H9 (cell line): ENCODE measurements around the gene LTF. TPM values are rescaled to one million over a fixed set of nuclear protein-coding genes. Genes with fewer than 3 reads are reported as not detected.

Source experiments
- DNase-seq: peaks from one replicate; pipeline ENCODE4 v3.0.0-alpha.2; 2017
- H2AFZ ChIP-seq: one replicate; pipeline ENCODE4 v1.6.1; 2013; ENCODE audit warnings: mild to moderate bottlenecking, low read length, control low read depth, moderate library complexity
- H2AK5ac ChIP-seq: 2 replicates; pipeline ENCODE4 v1.6.1; 2013; ENCODE audit warnings: low read length, control low read depth, mixed read lengths; ENCODE audit not compliant: insufficient read length
- H2BK120ac ChIP-seq: one replicate; pipeline ENCODE4 v1.6.1; 2013; ENCODE audit warnings: low read depth, mild to moderate bottlenecking, low read length, control low read depth, inconsistent platforms; ENCODE audit not compliant: poor library complexity, severe bottlenecking
- H2BK12ac ChIP-seq: 2 replicates; pipeline ENCODE4 v1.6.1; 2013; ENCODE audit warnings: low read length, control low read depth, mixed read lengths, low read depth; ENCODE audit not compliant: insufficient read length
- H2BK15ac ChIP-seq: 2 replicates; pipeline ENCODE4 v1.6.1; 2013; ENCODE audit warnings: low read depth, low read length, control low read depth
- H2BK20ac ChIP-seq: one replicate; pipeline ENCODE4 v1.6.1; 2013; ENCODE audit warnings: low read depth, mild to moderate bottlenecking, low read length, control low read depth, inconsistent platforms; ENCODE audit not compliant: poor library complexity, severe bottlenecking
- H2BK5ac ChIP-seq: 2 replicates; pipeline ENCODE4 v1.6.1; 2013; ENCODE audit warnings: low read length, control low read depth, mixed read lengths; ENCODE audit not compliant: insufficient read length
- H3K14ac ChIP-seq: 2 replicates; pipeline ENCODE4 v1.6.1; 2013; ENCODE audit warnings: low read length, control low read depth; ENCODE audit not compliant: insufficient read depth
- H3K18ac ChIP-seq: 2 replicates; pipeline ENCODE4 v1.6.1; 2013; ENCODE audit warnings: low read depth, mild to moderate bottlenecking, mixed read lengths, low read length, control low read depth; ENCODE audit not compliant: insufficient read length
- H3K23ac ChIP-seq: 2 replicates; pipeline ENCODE4 v1.6.1; 2013; ENCODE audit warnings: low read length, control low read depth, mixed read lengths, low read depth; ENCODE audit not compliant: insufficient read length
- H3K23me2 ChIP-seq: 2 replicates; pipeline ENCODE4 v1.6.1; 2013; ENCODE audit warnings: low read depth, mild to moderate bottlenecking, mixed read lengths, low read length, control low read depth; ENCODE audit not compliant: insufficient read length, poor library complexity, severe bottlenecking
- H3K27ac ChIP-seq: 2 replicates; pipeline ENCODE4 v1.5.1; 2013; ENCODE audit warnings: low read length, control low read depth, mixed read lengths, low read depth; ENCODE audit not compliant: insufficient read length
- H3K27me3 ChIP-seq: 2 replicates; pipeline ENCODE4 v1.6.1; 2013; ENCODE audit warnings: low read length, control low read depth, inconsistent platforms; ENCODE audit not compliant: insufficient read depth
- H3K4ac ChIP-seq: 2 replicates; pipeline ENCODE4 v1.6.1; 2013; ENCODE audit warnings: low read depth, mild to moderate bottlenecking, control low read depth, inconsistent platforms, low read length, moderate library complexity
- H3K4me1 ChIP-seq: 2 replicates; pipeline ENCODE4 v1.6.1; 2013; ENCODE audit warnings: low read length, control low read depth, inconsistent platforms; ENCODE audit not compliant: insufficient read depth
- H3K4me2 ChIP-seq: 2 replicates; pipeline ENCODE4 v1.6.1; 2013; ENCODE audit warnings: low read length, control low read depth, mixed read lengths; ENCODE audit not compliant: insufficient read length, insufficient read depth
- H3K56ac ChIP-seq: 2 replicates; pipeline ENCODE4 v1.6.1; 2013; ENCODE audit warnings: low read depth, mild to moderate bottlenecking, mixed read lengths, low read length, control low read depth; ENCODE audit not compliant: insufficient read length
- H3K79me1 ChIP-seq: 2 replicates; pipeline ENCODE4 v1.6.1; 2013; ENCODE audit warnings: low read depth, mild to moderate bottlenecking, moderate library complexity, low read length, control low read depth, inconsistent platforms; ENCODE audit not compliant: insufficient read depth, poor library complexity, severe bottlenecking
- H3K79me2 ChIP-seq: 2 replicates; pipeline ENCODE4 v1.6.1; 2013; ENCODE audit warnings: low read length, control low read depth, inconsistent platforms; ENCODE audit not compliant: insufficient read depth
- H3K9ac ChIP-seq: 2 replicates; pipeline ENCODE4 v1.6.1; 2013; ENCODE audit warnings: low read length, control low read depth, mixed read lengths; ENCODE audit not compliant: insufficient read length; ENCODE audit errors: extremely low read depth
- H3K9me3 ChIP-seq: one replicate; pipeline ENCODE4 v1.6.1; 2013; ENCODE audit warnings: low read depth, low read length, inconsistent platforms; ENCODE audit not compliant: control insufficient read depth
- H3T11ph ChIP-seq: one replicate; pipeline ENCODE4 v1.6.1; 2013; ENCODE audit warnings: mild to moderate bottlenecking, low read length, control low read depth, inconsistent platforms
- H4K20me1 ChIP-seq: one replicate; pipeline ENCODE4 v1.6.1; 2013; ENCODE audit not compliant: control insufficient read depth, insufficient read length, insufficient read depth
- H4K5ac ChIP-seq: 2 replicates; pipeline ENCODE4 v1.6.1; 2013; ENCODE audit warnings: low read depth, mild to moderate bottlenecking, mixed read lengths, low read length, control low read depth; ENCODE audit not compliant: insufficient read length
- H4K8ac ChIP-seq: replicated peaks from 2 replicates; pipeline ENCODE4 v1.6.1; 2013; ENCODE audit warnings: low read length, control low read depth, mixed read lengths, low read depth; ENCODE audit not compliant: insufficient read length
- H4K91ac ChIP-seq: 2 replicates; pipeline ENCODE4 v1.6.1; 2013; ENCODE audit warnings: low read depth, mild to moderate bottlenecking, moderate library complexity, mixed read lengths, low read length, control low read depth; ENCODE audit not compliant: insufficient read length
- H3K27ac Mint-ChIP-seq, 3 experiments: 2 replicates in 2 of 3; 3 replicates in 1 of 3; pipeline ENCODE4 v1.8.0; 2020 to 2021; ENCODE audit warnings: mixed read lengths in 3 of 3, mild to moderate bottlenecking in 1 of 3, moderate library complexity in 1 of 3
- H3K27me3 Mint-ChIP-seq: 2 replicates; pipeline ENCODE4 v1.8.0; 2021; ENCODE audit warnings: low read depth, mild to moderate bottlenecking, moderate library complexity, mixed read lengths
- H3K36me3 Mint-ChIP-seq, 3 experiments: 2 replicates in 2 of 3; 3 replicates in 1 of 3; pipeline ENCODE4 v1.8.0; 2020 to 2021; ENCODE audit warnings: low read depth in 3 of 3, mixed read lengths in 3 of 3; ENCODE audit not compliant: insufficient read depth in 1 of 3
- H3K4me1 Mint-ChIP-seq, 2 experiments: 2 replicates each; pipeline ENCODE4 v1.8.0; 2020; ENCODE audit warnings: mixed read lengths in 2 of 2
- H3K4me3 Mint-ChIP-seq, 2 experiments: 2 replicates in 1 of 2; 3 replicates in 1 of 2; pipeline ENCODE4 v1.8.0; 2020 to 2021; ENCODE audit warnings: mild to moderate bottlenecking in 2 of 2, mixed read lengths in 2 of 2, moderate library complexity in 1 of 2
- H3K9me3 Mint-ChIP-seq, 2 experiments: 2 replicates in 1 of 2; 3 replicates in 1 of 2; pipeline ENCODE4 v1.8.0; 2020; ENCODE audit warnings: mild to moderate bottlenecking in 2 of 2, mixed read lengths in 2 of 2, moderate library complexity in 1 of 2
- CTCF ChIP-seq: fragments of 200-600 bp; sonication (generic); conservative IDR thresholded peaks from 3 replicates; pipeline ENCODE4 v1.8.0; 2021; ENCODE audit warnings: antibody characterized with exemption, mild to moderate bottlenecking
- WGBS: extraction: QIAGEN DNeasy Blood & Tissue Kit; methylation state at CpG from one replicate; pipeline ENCODE4 v1.1.7; 2013; ENCODE audit warnings: missing lambda C conversion rate, low lambda C conversion rate, mixed read lengths; ENCODE audit not compliant: insufficient read length; ENCODE audit errors: extremely low coverage; 5-methylcytosine and 5-hydroxymethylcytosine counted together
- total RNA-seq: library from RNA; stranded (reverse); gene quantifications from 2 replicates; pipeline ENCODE4 v1.2.1, GENCODE V29; 2021

LTF gene
- total RNA-seq, 1 experiment from 2014 or later, result not detected

GRCh38 chr3:46398186-46398955, 66.3 kb downstream of the LTF start:
- Histone ChIP-seq H3K27ac (no peak overlapping the region), H3K4me2 (no peak overlapping the region), H3K9ac (no peak overlapping the region), H2BK120ac (no peak overlapping the region), H3K79me1 (no peaks in the 10 kb centered on the region), H3K79me2 (no peaks in the 10 kb centered on the region), H3K23me2 (no peaks in the 10 kb centered on the region), H3K14ac (no peak overlapping the region), H3T11ph (no peak overlapping the region), H3K18ac (no peak overlapping the region), H2BK15ac (no peak overlapping the region), H3K27me3 (no peaks in the 10 kb centered on the region), H3K56ac (no peak overlapping the region), H4K20me1 (no peaks in the 10 kb centered on the region), H3K23ac (no peak overlapping the region), H4K91ac (no peak overlapping the region), H3K4ac (no peak overlapping the region), H2AK5ac (no peak overlapping the region), H3K9me3 (no peaks in the 10 kb centered on the region), H2AFZ (no peak overlapping the region), H3K4me1 (no peaks in the 10 kb centered on the region), H4K8ac (no peak overlapping the region), H2BK5ac (no peak overlapping the region), H4K5ac (no peak overlapping the region), H2BK12ac (no peak overlapping the region), H2BK20ac (no peak overlapping the region)
- no peak overlapping the region for H3K4me3 Mint-ChIP-seq
- WGBS, result no CpG with 5 or more reads among the region's 6 CpGs
- no peak overlapping the region for H3K27ac Mint-ChIP-seq
- H3K4me1 Mint-ChIP-seq, result peaks cover 4 to 9% of the 10 kb centered on the region in 2 experiments
- H3K9me3 Mint-ChIP-seq, result no peaks in the 10 kb centered on the region
- H3K27me3 Mint-ChIP-seq, result peaks cover 5% of the 10 kb centered on the region
- DNase-seq, result no peak
- H3K36me3 Mint-ChIP-seq, result no peaks in the 10 kb centered on the region
- TF ChIP-seq CTCF, result no peak
